Right atrium auricular region (tissue), 2 donors: ENCODE data around the gene CALML6. TPM values are rescaled to one million over a fixed set of nuclear protein-coding genes. Genes with fewer than 3 reads are reported as not detected.

ENCODE experiments used
- DNase-seq: peaks from one replicate; pipeline ENCODE4 v3.0.0-alpha.2; 2019; ENCODE audit warnings: low spot score
- H3K27ac ChIP-seq, 2 donors: fragments of 200-600 bp; sonication (generic); 1 replicate in 1 of 2; 2 replicates in 1 of 2; pipeline ENCODE4 v1.5.1; 2016 to 2019
- H3K27me3 ChIP-seq, 2 donors: fragments of 200-600 bp; sonication (generic); one replicate each; pipeline versions ENCODE4 v1.5.1 to v1.6.0; 2017 to 2019
- H3K36me3 ChIP-seq: fragments of 200-600 bp; sonication (generic); one replicate; pipeline ENCODE4 v1.5.1; 2016
- H3K4me1 ChIP-seq, 2 donors: fragments of 200-600 bp; sonication (generic); one replicate each; pipeline versions ENCODE4 v1.5.1 to v1.6.0; 2017 to 2019
- H3K4me3 ChIP-seq, 2 donors: fragments of 200-600 bp; sonication (generic); 1 replicate in 1 of 2; 2 replicates in 1 of 2; pipeline ENCODE4 v1.5.1; 2017 to 2019; ENCODE audit warnings: mild to moderate bottlenecking in 1 of 2, moderate library complexity in 1 of 2
- H3K9me3 ChIP-seq, 2 donors: fragments of 200-600 bp; sonication (generic); one replicate each; pipeline ENCODE4 v1.5.1; 2019
- CTCF ChIP-seq, 2 donors: fragments of 200-600 bp; sonication (generic); IDR thresholded peaks; one replicate each; pipeline ENCODE4 v1.5.1; 2019; ENCODE audit warnings: antibody characterized with exemption in 2 of 2
- total RNA-seq, 2 donors: library from RNA; depleted of rRNA; stranded (reverse); fragments of >200 nt; gene quantifications; one replicate each; pipeline ENCODE4 v1.1.0, GENCODE V29; 2016

Gene CALML6
- total RNA-seq, 2 donors from 2014 or later: not detected

GRCh38 chr1:1959459-1959839, 44.4 kb downstream of the CALML6 start:
- H3K27ac ChIP-seq: no peak overlapping the region
- H3K9me3 ChIP-seq: no peaks in the 10 kb centered on the region
- H3K27me3 ChIP-seq: no peaks in the 10 kb centered on the region
- no peak for TF ChIP-seq CTCF (IDR thresholded peaks at IDR 0.05)
- no peaks in the 10 kb centered on the region for H3K36me3 ChIP-seq
- peak overlapping the region in 1 of 2 donors; percentile 29 for H3K4me3 ChIP-seq
- peaks cover 0 to 16% of the 10 kb centered on the region in 2 donors for H3K4me1 ChIP-seq
- DNase-seq: no peak

- Histone ChIP-seq H3K9me3 (no peaks in the 10 kb centered on the region), H3K4me1 (peaks cover 0 to 16% of the 10 kb centered on the region in 2 donors), H3K27me3 (no peaks in the 10 kb centered on the region), H3K36me3 (no peaks in the 10 kb centered on the region), H3K27ac (no peak overlapping the region), H3K4me3 (peak overlapping the region in 1 of 2 donors; percentile 29)
- DNase-seq: peak; percentile 67
- peak; percentile 76 to 82 for TF ChIP-seq CTCF (IDR thresholded peaks at IDR 0.05)
These were observed 44.9 kb downstream of the CALML6 start for GRCh38 chr1:1959840-1960479.

GRCh38 chr1:1960480-1961196, 45.6 kb downstream of the CALML6 start:
- H3K36me3 ChIP-seq: no peaks in the 10 kb centered on the region
- H3K9me3 ChIP-seq: no peaks in the 10 kb centered on the region
- DNase-seq: no peak
- no peak for TF ChIP-seq CTCF (IDR thresholded peaks at IDR 0.05)
- H3K27ac ChIP-seq: no peak overlapping the region
- H3K27me3 ChIP-seq: no peaks in the 10 kb centered on the region
- no peak overlapping the region for H3K4me3 ChIP-seq
- peaks cover 0 to 16% of the 10 kb centered on the region in 2 donors for H3K4me1 ChIP-seq

- TF ChIP-seq CTCF (IDR thresholded peaks at IDR 0.05): no peak
- H3K27ac ChIP-seq: no peak overlapping the region
- peaks cover 0 to 16% of the 10 kb centered on the region in 2 donors for H3K4me1 ChIP-seq
- no peak for DNase-seq
- no peaks in the 10 kb centered on the region for H3K27me3 ChIP-seq
- no peak overlapping the region for H3K4me3 ChIP-seq
- H3K36me3 ChIP-seq: no peaks in the 10 kb centered on the region
- no peaks in the 10 kb centered on the region for H3K9me3 ChIP-seq
These were observed 47.7 kb downstream of the CALML6 start for GRCh38 chr1:1962752-1963151.

GRCh38 chr1:1963570-1963969, 48.5 kb downstream of the CALML6 start:
- no peak for TF ChIP-seq CTCF (IDR thresholded peaks at IDR 0.05)
- Histone ChIP-seq H3K36me3 (no peaks in the 10 kb centered on the region), H3K27ac (no peak overlapping the region), H3K4me1 (peaks cover 0 to 16% of the 10 kb centered on the region in 2 donors), H3K27me3 (no peaks in the 10 kb centered on the region), H3K9me3 (no peaks in the 10 kb centered on the region), H3K4me3 (no peak overlapping the region)
- no peak for DNase-seq
